WTC11 (cell line): ENCODE results near the gene DUSP6. TPM values are rescaled to one million over a fixed set of nuclear protein-coding genes. Genes with fewer than 3 reads are reported as not detected.

Experiments used
- ATF3 ChIP-seq: sonication (generic); formaldehyde crosslinking; conservative IDR thresholded peaks from 2 replicates; pipeline ENCODE4 v1.8.1; 2022; ENCODE audit warnings: mild to moderate bottlenecking, missing genetic modification reagents
- ATF6 ChIP-seq: sonication (generic); formaldehyde crosslinking; IDR thresholded peaks from 2 replicates; pipeline ENCODE4 v1.8.1; 2023; ENCODE audit warnings: mild to moderate bottlenecking, missing genetic modification reagents
- E2F4 ChIP-seq: sonication (generic); formaldehyde crosslinking; IDR thresholded peaks from 2 replicates; pipeline ENCODE4 v1.8.1; 2022; ENCODE audit warnings: low read depth, mild to moderate bottlenecking, moderate library complexity, missing genetic modification reagents, borderline replicate concordance
- ELF4 ChIP-seq: sonication (generic); formaldehyde crosslinking; IDR thresholded peaks from 2 replicates; pipeline ENCODE4 v1.8.1; 2022; ENCODE audit warnings: low read depth, mild to moderate bottlenecking, moderate library complexity, missing genetic modification reagents
- EMX1 ChIP-seq: fragments of 250-450 bp; sonication (Bioruptor Pico); IDR thresholded peaks from 2 replicates; pipeline ENCODE4 v1.8.0; 2021; ENCODE audit warnings: mild to moderate bottlenecking
- ERG ChIP-seq: fragments of 250-450 bp; sonication (Bioruptor Pico); IDR thresholded peaks from 2 replicates; pipeline ENCODE4 v1.8.0; 2021; ENCODE audit warnings: mild to moderate bottlenecking
- FOXP1 ChIP-seq: sonication (generic); formaldehyde crosslinking; IDR thresholded peaks from 2 replicates; pipeline ENCODE4 v1.8.0; 2022; ENCODE audit warnings: missing genetic modification reagents, mild to moderate bottlenecking, moderate library complexity, borderline replicate concordance
- FOXP4 ChIP-seq: sonication (generic); formaldehyde crosslinking; IDR thresholded peaks from 2 replicates; pipeline ENCODE4 v1.8.0; 2022; ENCODE audit warnings: mild to moderate bottlenecking, missing genetic modification reagents
- HMGA2 ChIP-seq: fragments of 250-450 bp; sonication (Bioruptor Pico); IDR thresholded peaks from 2 replicates; pipeline ENCODE4 v1.4.0; 2021; ENCODE audit warnings: mild to moderate bottlenecking, moderate library complexity
- HMGXB4 ChIP-seq: sonication (generic); formaldehyde crosslinking; IDR thresholded peaks from 2 replicates; pipeline ENCODE4 v1.8.1; 2023; ENCODE audit warnings: mild to moderate bottlenecking, moderate library complexity, missing genetic modification reagents
- JUN ChIP-seq: sonication (generic); formaldehyde crosslinking; IDR thresholded peaks from 2 replicates; pipeline ENCODE4 v1.8.0; 2023; ENCODE audit warnings: mild to moderate bottlenecking, missing genetic modification reagents
- MXD4 ChIP-seq: fragments of 250-450 bp; sonication (Bioruptor Pico); IDR thresholded peaks from 2 replicates; pipeline ENCODE4 v1.8.0; 2021; ENCODE audit warnings: mild to moderate bottlenecking, moderate library complexity, borderline replicate concordance
- MYBL2 ChIP-seq: sonication (generic); formaldehyde crosslinking; IDR thresholded peaks from 2 replicates; pipeline ENCODE4 v1.8.1; 2023; ENCODE audit warnings: mild to moderate bottlenecking, moderate library complexity, missing genetic modification reagents
- NFATC4 ChIP-seq: fragments of 250-450 bp; sonication (Bioruptor Pico); IDR thresholded peaks from 2 replicates; pipeline ENCODE4 v1.9.0; 2021; ENCODE audit warnings: mild to moderate bottlenecking
- NR2C2 ChIP-seq: sonication (generic); formaldehyde crosslinking; IDR thresholded peaks from 2 replicates; pipeline ENCODE4 v1.8.0; 2022; ENCODE audit warnings: mild to moderate bottlenecking, missing genetic modification reagents
- OVOL2 ChIP-seq: fragments of 250-450 bp; sonication (Bioruptor Pico); IDR thresholded peaks from 2 replicates; pipeline ENCODE4 v1.9.0; 2021; ENCODE audit warnings: mild to moderate bottlenecking, borderline replicate concordance
- RELA ChIP-seq: sonication (generic); formaldehyde crosslinking; IDR thresholded peaks from 2 replicates; pipeline ENCODE4 v1.8.1; 2022; ENCODE audit warnings: missing genetic modification reagents, mild to moderate bottlenecking, borderline replicate concordance
- TCF7 ChIP-seq: sonication (generic); formaldehyde crosslinking; IDR thresholded peaks from 2 replicates; pipeline ENCODE4 v1.8.0; 2022; ENCODE audit warnings: mild to moderate bottlenecking, low read depth, missing genetic modification reagents, moderate library complexity
- TEAD4 ChIP-seq: sonication (generic); formaldehyde crosslinking; IDR thresholded peaks from 2 replicates; pipeline ENCODE4 v1.8.0; 2022; ENCODE audit warnings: mild to moderate bottlenecking, missing genetic modification reagents
- TP53 ChIP-seq: sonication (generic); formaldehyde crosslinking; IDR thresholded peaks from 2 replicates; pipeline ENCODE4 v1.8.1; 2023; ENCODE audit warnings: mild to moderate bottlenecking, missing genetic modification reagents
- USF2 ChIP-seq: sonication (generic); formaldehyde crosslinking; IDR thresholded peaks from 2 replicates; pipeline ENCODE4 v1.8.1; 2023; ENCODE audit warnings: mild to moderate bottlenecking, missing genetic modification reagents, moderate library complexity
- ZNF263 ChIP-seq: sonication (generic); formaldehyde crosslinking; IDR thresholded peaks from 2 replicates; pipeline ENCODE4 v1.8.1; 2022; ENCODE audit warnings: low read depth, mild to moderate bottlenecking, moderate library complexity, missing genetic modification reagents
- ZNF317 ChIP-seq: sonication (generic); formaldehyde crosslinking; IDR thresholded peaks from 2 replicates; pipeline ENCODE4 v1.8.1; 2023; ENCODE audit warnings: low read depth, mild to moderate bottlenecking, moderate library complexity, missing genetic modification reagents, borderline replicate concordance
- ZNF396 ChIP-seq: fragments of 250-450 bp; sonication (Bioruptor Pico); IDR thresholded peaks from 2 replicates; pipeline ENCODE4 v1.8.0; 2021; ENCODE audit warnings: mild to moderate bottlenecking, moderate library complexity, borderline replicate concordance
- ZNF416 ChIP-seq: fragments of 250-450 bp; sonication (Bioruptor Pico); IDR thresholded peaks from 2 replicates; pipeline ENCODE4 v1.9.0; 2021; ENCODE audit warnings: mild to moderate bottlenecking, inconsistent platforms
- ZNF425 ChIP-seq: fragments of 250-450 bp; sonication (Bioruptor Pico); conservative IDR thresholded peaks from 2 replicates; pipeline ENCODE4 v1.9.0; 2021; ENCODE audit warnings: mild to moderate bottlenecking
- total RNA-seq: library from RNA; stranded (reverse); gene quantifications from 3 replicates; pipeline ENCODE4 v1.2.3, GENCODE V29; 2021

Gene DUSP6
- total RNA-seq, 1 experiment from 2014 or later: 245 TPM

- TF ChIP-seq ERG (no peak), NR2C2 (no peak), E2F4 (CRISPR knock-in tag) (peak; percentile 42; the same call in 1 of the 2 replicates), ZNF317 (CRISPR knock-in tag) (0 out of 2 replicates have a peak, but pooled peaks have one; percentile 4), RELA (peak; percentile 90; the same call in 1 of the 2 replicates), HMGXB4 (CRISPR knock-in tag) (no peak; the same call in 1 of the 2 replicates), TP53 (0 out of 2 replicates have a peak, but pooled peaks have one; percentile 11), MYBL2 (0 out of 2 replicates have a peak, but pooled peaks have one; percentile 23), ZNF425 (CRISPR knock-in tag) (no peak; the same call in 1 of the 2 replicates), USF2 (CRISPR knock-in tag) (no peak), FOXP4 (CRISPR knock-in tag) (peak; percentile 91), FOXP1 (peak; percentile 87), TCF7 (CRISPR knock-in tag) (0 out of 2 replicates have a peak, but pooled peaks have one; percentile 34), ATF3 (CRISPR knock-in tag) (no peak), ZNF416 (peak; percentile 9; the same call in 1 of the 2 replicates), ATF6 (CRISPR knock-in tag) (no peak), OVOL2 (CRISPR knock-in tag) (no peak), HMGA2 (no peak), ZNF263 (CRISPR knock-in tag) (no peak), MXD4 (CRISPR knock-in tag) (no peak), EMX1 (CRISPR knock-in tag) (0 out of 2 replicates have a peak, but pooled peaks have one; percentile 51), ZNF396 (CRISPR knock-in tag) (no peak), JUN (0 out of 2 replicates have a peak, but pooled peaks have one; percentile 64), TEAD4 (CRISPR knock-in tag) (peak; percentile 53), NFATC4 (peak; percentile 17; the same call in 1 of the 2 replicates), ELF4 (CRISPR knock-in tag) (no peak)
Observed at GRCh38 chr12:89351489-89352241, 636 bp downstream of the DUSP6 start (continued).
